A549 treated with AZD9567 at 1 μM for 4 hours (cell line): ENCODE results near the gene USP17L20. TPM values are rescaled to one million over a fixed set of nuclear protein-coding genes. Genes with fewer than 3 reads are reported as not detected.

Experiments
- total RNA-seq: library from RNA; stranded (reverse); fragments of 200-300 nt; extraction: Qiagen RNA extraction; gene quantifications from 5 replicates; pipeline ENCODE4 v1.2.3, GENCODE V29; 2022; ENCODE audit not compliant: insufficient read depth

Gene USP17L20
- not detected in 5 replicates for total RNA-seq

DNA sequence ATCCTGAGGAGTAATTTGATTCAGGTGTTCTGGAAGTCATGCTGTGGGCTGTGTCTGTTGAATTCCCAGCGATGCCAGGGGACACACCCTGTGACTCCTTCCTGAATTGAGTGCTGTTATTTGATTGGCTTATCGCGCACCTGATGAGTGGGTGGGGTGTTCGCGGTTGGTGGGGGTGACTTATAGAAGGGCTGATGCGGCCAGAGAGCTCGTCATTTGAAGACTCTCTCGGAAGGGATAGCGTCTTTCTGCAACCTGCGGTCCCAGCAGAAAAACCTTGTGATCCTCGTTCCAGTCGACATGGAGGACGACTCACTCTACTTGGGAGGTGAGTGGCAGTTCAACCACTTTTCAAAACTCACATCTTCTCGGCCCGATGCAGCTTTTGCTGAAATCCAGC lies at the start of gene USP17L20:
Gene USP17L20, plus strand, starts transcription at position 301 of the 400 bp plus-strand sequence. Its CDS starts 0 bp downstream, at position 301.

GRCh38 chr4:9210357-9210756 lies 47.6 kb upstream of the USP17L20 start, which contains the start of gene USP17L10:
TSS of gene USP17L10 (plus strand) at chr4:9210657. CDS start at chr4:9210657, 0 bp downstream.

GRCh38 chr4:9215105-9215504 lies 42.8 kb upstream of the USP17L20 start, which contains the start of gene USP17L11:
TSS of gene USP17L11 (plus strand) at chr4:9215405. CDS start at chr4:9215405, 0 bp downstream.

DNA sequence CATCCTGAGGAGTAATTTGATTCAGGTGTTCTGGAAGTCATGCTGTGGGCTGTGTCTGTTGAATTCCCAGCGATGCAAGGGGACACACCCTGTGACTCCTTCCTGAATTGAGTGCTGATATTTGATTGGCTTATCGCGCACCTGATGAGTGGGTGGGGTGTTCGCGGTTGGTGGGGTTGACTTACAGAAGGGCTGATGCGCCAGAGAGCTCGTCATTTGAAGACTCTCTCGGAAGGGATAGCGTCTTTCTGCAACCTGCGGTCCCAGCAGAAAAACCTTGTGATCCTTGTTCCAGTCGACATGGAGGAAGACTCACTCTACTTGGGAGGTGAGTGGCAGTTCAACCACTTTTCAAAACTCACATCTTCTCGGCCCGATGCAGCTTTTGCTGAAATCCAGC lies 38.1 kb upstream of the USP17L20 start, which contains the start of gene USP17L12:
Gene USP17L12, plus strand, starts transcription at position 301 of the 400 bp plus-strand sequence. Its CDS starts 0 bp downstream, at position 301.

GRCh38 chr4:9224596-9224995 lies 33.3 kb upstream of the USP17L20 start, which contains the start of gene USP17L13:
TSS of gene USP17L13 (plus strand) at chr4:9224896. CDS start at chr4:9224896, 0 bp downstream.

DNA sequence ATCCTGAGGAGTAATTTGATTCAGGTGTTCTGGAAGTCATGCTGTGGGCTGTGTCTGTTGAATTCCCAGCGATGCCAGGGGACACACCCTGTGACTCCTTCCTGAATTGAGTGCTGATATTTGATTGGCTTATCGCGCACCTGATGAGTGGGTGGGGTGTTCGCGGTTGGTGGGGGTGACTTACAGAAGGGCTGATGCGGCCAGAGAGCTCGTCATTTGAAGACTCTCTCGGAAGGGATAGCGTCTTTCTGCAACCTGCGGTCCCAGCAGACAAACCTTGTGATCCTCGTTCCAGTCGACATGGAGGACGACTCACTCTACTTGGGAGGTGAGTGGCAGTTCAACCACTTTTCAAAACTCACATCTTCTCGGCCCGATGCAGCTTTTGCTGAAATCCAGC lies 23.8 kb upstream of the USP17L20 start, which contains the start of gene USP17L15:
Gene USP17L15, plus strand, starts transcription at position 301 of the 400 bp plus-strand sequence. Its CDS starts 0 bp downstream, at position 301.

DNA sequence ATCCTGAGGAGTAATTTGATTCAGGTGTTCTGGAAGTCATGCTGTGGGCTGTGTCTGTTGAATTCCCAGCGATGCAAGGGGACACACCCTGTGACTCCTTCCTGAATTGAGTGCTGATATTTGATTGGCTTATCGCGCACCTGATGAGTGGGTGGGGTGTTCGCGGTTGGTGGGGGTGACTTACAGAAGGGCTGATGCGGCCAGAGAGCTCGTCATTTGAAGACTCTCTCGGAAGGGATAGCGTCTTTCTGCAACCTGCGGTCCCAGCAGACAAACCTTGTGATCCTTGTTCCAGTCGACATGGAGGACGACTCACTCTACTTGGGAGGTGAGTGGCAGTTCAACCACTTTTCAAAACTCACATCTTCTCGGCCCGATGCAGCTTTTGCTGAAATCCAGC lies 14.3 kb upstream of the USP17L20 start, which contains the start of gene USP17L17:
Gene USP17L17, plus strand, starts transcription at position 301 of the 400 bp plus-strand sequence. Its CDS starts 0 bp downstream, at position 301.

DNA sequence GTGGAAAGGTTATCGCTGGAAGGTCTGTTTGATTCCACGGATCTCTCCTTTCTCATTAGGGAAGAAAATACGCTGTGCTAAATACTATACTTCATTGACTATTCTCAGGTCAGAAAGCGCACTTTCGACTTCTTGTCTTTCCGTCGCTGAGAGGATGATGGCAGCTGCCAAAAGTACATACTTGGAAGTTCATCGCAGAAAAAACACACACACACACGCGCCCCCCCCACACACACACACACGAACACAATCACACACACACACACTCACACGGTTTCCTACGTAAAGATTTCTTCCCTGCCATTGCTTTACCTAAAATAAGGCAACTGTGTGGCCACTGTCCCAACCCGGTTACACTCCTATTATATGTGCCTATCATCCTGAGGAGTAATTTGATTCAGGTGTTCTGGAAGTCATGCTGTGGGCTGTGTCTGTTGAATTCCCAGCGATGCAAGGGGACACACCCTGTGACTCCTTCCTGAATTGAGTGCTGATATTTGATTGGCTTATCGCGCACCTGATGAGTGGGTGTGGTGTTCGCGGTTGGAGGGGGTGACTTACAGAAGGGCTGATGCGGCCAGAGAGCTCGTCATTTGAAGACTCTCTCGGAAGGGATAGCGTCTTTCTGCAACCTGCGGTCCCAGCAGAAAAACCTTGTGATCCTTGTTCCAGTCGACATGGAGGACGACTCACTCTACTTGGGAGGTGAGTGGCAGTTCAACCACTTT lies 9.8 kb upstream of the USP17L20 start, which contains the start of gene USP17L18:
Gene USP17L18, plus strand, starts transcription at position 678 of the 728 bp plus-strand sequence. Its CDS starts 0 bp downstream, at position 678.

DNA sequence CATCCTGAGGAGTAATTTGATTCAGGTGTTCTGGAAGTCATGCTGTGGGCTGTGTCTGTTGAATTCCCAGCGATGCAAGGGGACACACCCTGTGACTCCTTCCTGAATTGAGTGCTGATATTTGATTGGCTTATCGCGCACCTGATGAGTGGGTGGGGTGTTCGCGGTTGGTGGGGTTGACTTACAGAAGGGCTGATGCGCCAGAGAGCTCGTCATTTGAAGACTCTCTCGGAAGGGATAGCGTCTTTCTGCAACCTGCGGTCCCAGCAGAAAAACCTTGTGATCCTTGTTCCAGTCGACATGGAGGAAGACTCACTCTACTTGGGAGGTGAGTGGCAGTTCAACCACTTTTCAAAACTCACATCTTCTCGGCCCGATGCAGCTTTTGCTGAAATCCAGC lies 4.8 kb upstream of the USP17L20 start, which contains the start of gene USP17L19:
Gene USP17L19, plus strand, starts transcription at position 301 of the 400 bp plus-strand sequence. Its CDS starts 0 bp downstream, at position 301.

DNA sequence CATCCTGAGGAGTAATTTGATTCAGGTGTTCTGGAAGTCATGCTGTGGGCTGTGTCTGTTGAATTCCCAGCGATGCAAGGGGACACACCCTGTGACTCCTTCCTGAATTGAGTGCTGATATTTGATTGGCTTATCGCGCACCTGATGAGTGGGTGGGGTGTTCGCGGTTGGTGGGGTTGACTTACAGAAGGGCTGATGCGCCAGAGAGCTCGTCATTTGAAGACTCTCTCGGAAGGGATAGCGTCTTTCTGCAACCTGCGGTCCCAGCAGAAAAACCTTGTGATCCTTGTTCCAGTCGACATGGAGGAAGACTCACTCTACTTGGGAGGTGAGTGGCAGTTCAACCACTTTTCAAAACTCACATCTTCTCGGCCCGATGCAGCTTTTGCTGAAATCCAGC lies 4.6 kb downstream of the USP17L20 start, which contains the start of gene USP17L21:
Gene USP17L21, plus strand, starts transcription at position 301 of the 400 bp plus-strand sequence. Its CDS starts 0 bp downstream, at position 301.

GRCh38 chr4:9267319-9267718 lies 9.4 kb downstream of the USP17L20 start, which contains the start of gene USP17L22:
TSS of gene USP17L22 (plus strand) at chr4:9267619. CDS start at chr4:9267619, 0 bp downstream.

Other genes starting within 250 kb of the USP17L20 start
- gene FAM90A26, start 87.7 kb upstream of the USP17L20 start, total RNA-seq, result 0.02 TPM in 1 of 5 replicates, not detected in the others
- gene USP17L10, start 47.5 kb upstream of the USP17L20 start, total RNA-seq, result not detected in 5 replicates
- gene USP17L11, start 42.7 kb upstream of the USP17L20 start, total RNA-seq, result 0.06 TPM in 1 of 5 replicates, not detected in the others
- gene USP17L12, start 38.0 kb upstream of the USP17L20 start, total RNA-seq, result not detected in 5 replicates
- not detected in 5 replicates for gene USP17L13, start 33.2 kb upstream of the USP17L20 start, total RNA-seq
- not detected in 5 replicates for gene USP17L15, start 23.7 kb upstream of the USP17L20 start, total RNA-seq
- gene USP17L17, start 14.2 kb upstream of the USP17L20 start, total RNA-seq, result not detected in 5 replicates
- not detected in 5 replicates for gene USP17L18, start 9.5 kb upstream of the USP17L20 start, total RNA-seq
- not detected in 5 replicates for gene USP17L19, start 4.7 kb upstream of the USP17L20 start, total RNA-seq
- gene USP17L21, start 4.7 kb downstream of the USP17L20 start, total RNA-seq, result not detected in 5 replicates
- gene USP17L22, start 9.5 kb downstream of the USP17L20 start, total RNA-seq, result not detected in 5 replicates
- gene USP17L24, start 67.0 kb downstream of the USP17L20 start, total RNA-seq, result not detected in 5 replicates
- not detected in 5 replicates for gene USP17L25, start 71.8 kb downstream of the USP17L20 start, total RNA-seq
- gene USP17L26, start 76.5 kb downstream of the USP17L20 start, total RNA-seq, result not detected in 5 replicates
- gene USP17L5, start 81.3 kb downstream of the USP17L20 start, total RNA-seq, result not detected in 5 replicates
- not detected in 5 replicates for gene USP17L27, start 86.0 kb downstream of the USP17L20 start, total RNA-seq
- not detected in 5 replicates for gene USP17L28, start 90.8 kb downstream of the USP17L20 start, total RNA-seq
- gene USP17L29, start 95.5 kb downstream of the USP17L20 start, total RNA-seq, result not detected in 5 replicates
- not detected in 5 replicates for gene USP17L30, start 105.0 kb downstream of the USP17L20 start, total RNA-seq
- gene DEFB131A, start 186.3 kb downstream of the USP17L20 start, total RNA-seq, result not detected in 5 replicates